GM21381 (cell line): Measurements from ENCODE around the gene ZNF585A.
"Not testable (repeated sequence)": the region's sequence is repeated elsewhere in the genome, so short reads cannot be mapped to it uniquely, and the experiment has no call there.

Experiments used
- ATAC-seq: cut with Tn5 transposase; IDR thresholded peaks from one replicate; pipeline ENCODE4 v1.9.1; 2021; ENCODE audit warnings: mild to moderate bottlenecking, moderate library complexity; ENCODE audit not compliant: unreplicated experiment

The ZNF585A gene

GRCh38 chr19:37172368-37173366, at the start of gene ZNF585A:
ZNF585A (minus strand) TSS chr19:37172695; CDS start chr19:37169910, 2,785 bp downstream.
- ATAC-seq: peak; percentile 98

DNA sequence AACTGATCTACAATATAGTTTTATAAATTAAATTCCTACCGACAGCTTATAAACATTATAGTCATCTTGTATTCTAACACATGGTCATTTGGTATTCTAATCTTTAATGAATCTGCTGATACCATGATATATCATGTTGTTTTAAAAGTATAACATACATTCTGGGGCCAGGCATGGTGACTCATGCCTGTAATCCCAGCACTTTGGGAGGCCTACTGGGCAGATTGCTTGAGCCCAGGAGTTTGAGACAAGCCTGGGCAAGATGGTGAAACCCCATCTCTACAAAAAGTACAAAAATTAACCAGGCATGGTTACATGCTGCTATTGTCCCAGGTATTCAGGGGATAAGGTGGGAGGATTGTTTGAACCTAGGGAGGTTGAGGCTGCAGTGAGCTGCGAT, 48.6 kb upstream of the ZNF585A start:
- ATAC-seq: no peak

GRCh38 chr19:37220383-37220782, 47.9 kb upstream of the ZNF585A start:
- no peak for ATAC-seq

DNA sequence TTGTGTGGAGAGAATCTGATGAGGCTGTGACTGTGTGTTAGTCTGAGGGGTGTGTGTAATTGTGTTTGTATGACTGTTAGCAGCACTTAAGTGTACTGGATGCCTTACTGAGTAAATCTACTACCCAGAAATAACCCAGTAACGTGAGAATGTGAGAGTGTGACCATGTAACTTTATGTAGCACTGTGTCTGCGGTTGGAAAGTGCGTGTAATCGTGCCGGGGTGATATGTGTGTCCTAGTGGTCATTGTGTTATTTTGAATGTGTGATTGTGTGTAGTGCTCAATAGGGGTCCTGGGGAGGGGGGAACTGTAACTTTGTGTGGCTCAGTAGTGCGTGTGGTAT, 46.1 kb upstream of the ZNF585A start:
- ATAC-seq: no peak

- ATAC-seq: peak; percentile 89
Measured at GRCh38 chr19:37217775-37218591, 45.5 kb upstream of the ZNF585A start, which contains the start of gene ZNF383. ZNF383 (plus strand) TSS chr19:37218214; CDS start chr19:37230454, 12,240 bp downstream.

GRCh38 chr19:37217480-37217774, 44.9 kb upstream of the ZNF585A start:
- ATAC-seq: no peak

- no peak for ATAC-seq
Measured at GRCh38 chr19:37197768-37198167, 25.3 kb upstream of the ZNF585A start.

GRCh38 chr19:37197115-37197514, 24.6 kb upstream of the ZNF585A start:
- not testable (repeated sequence) for ATAC-seq

DNA sequence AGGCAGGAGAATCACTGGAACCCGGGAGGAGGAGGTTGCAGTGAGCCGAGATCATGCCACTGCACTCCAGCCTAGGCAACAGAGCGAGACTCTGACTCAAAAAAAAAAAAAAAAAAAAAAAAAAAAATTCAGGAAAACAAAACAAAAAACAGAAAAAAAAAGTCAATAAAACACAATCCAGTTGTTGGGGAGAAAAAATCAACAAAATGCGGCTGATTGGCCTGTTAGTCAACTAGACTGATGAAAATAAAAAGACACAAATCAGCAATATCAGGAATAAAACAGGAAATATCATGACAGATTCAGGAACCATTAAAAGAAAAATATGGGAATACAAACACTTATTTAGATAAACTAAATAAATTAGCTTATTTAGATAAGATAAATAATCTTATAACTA, 22.8 kb upstream of the ZNF585A start:
- not testable (repeated sequence) for ATAC-seq

DNA sequence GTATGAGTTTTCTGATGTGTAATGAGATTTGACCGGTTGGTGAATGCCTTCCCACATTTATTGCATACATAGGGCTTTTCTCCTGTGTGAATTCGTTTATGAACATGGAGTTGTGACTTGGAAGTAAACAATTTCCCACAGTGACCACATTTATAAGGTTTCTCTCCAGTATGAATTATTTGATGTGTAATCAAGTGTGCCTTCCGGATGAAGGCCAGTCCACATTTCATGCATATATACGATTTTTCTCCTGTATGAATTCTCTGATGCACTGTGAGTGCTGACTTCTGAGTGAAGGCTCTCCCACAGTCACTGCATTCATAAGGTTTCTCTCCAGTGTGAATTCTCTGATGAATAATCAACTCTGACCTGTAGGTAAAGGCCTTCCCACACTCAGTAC, 13.6 kb upstream of the ZNF585A start:
- not testable (repeated sequence) for ATAC-seq

- no peak for ATAC-seq
Measured at GRCh38 chr19:37165635-37166034, 6.9 kb downstream of the ZNF585A start.

- no peak for ATAC-seq
Measured at GRCh38 chr19:37160153-37160552, 12.3 kb downstream of the ZNF585A start.

GRCh38 chr19:37148214-37148613, 24.3 kb downstream of the ZNF585A start:
- ATAC-seq: no peak

GRCh38 chr19:37136111-37136510, 36.4 kb downstream of the ZNF585A start:
- no peak for ATAC-seq

DNA sequence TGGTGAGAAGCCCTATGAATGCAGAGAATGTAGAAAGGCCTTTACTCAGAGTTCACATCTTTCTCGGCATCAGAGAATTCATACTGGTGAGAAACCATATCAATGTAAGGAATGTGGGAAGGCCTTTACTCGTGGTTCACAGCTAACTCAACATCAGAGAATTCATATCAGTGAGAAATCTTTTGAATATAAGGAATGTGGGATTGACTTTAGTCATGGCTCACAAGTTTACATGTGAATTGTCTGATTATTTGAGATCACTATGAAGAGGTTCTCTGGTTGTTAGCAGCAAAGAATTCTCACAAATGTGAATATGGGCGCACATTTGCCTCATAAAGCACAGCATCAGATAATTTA, 43.7 kb downstream of the ZNF585A start:
- no peak for ATAC-seq

GRCh38 chr19:37127999-37128820, 44.3 kb downstream of the ZNF585A start:
- ATAC-seq: no peak

- not testable (repeated sequence) for ATAC-seq
Measured at GRCh38 chr19:37122093-37122492, 50.4 kb downstream of the ZNF585A start.

DNA sequence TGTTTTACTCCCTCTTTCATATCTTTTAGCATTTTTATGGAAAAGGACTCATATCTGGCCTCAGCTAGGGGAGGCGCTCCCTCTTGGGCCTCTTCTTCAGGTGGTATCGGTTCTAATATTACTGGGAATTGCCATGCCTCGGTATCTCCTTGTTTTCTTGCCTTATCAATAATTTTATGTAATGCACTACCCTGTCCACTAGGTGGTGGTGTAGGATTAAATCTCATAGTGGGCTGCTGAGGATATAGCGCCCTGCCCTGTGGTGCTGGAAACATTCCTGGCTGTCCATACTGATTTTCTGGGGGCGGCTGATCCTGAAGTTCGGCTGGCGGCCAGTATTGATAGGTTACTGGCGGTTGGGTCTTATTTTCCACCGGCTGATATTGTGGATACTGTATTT, 58.5 kb downstream of the ZNF585A start:
- ATAC-seq: no peak

DNA sequence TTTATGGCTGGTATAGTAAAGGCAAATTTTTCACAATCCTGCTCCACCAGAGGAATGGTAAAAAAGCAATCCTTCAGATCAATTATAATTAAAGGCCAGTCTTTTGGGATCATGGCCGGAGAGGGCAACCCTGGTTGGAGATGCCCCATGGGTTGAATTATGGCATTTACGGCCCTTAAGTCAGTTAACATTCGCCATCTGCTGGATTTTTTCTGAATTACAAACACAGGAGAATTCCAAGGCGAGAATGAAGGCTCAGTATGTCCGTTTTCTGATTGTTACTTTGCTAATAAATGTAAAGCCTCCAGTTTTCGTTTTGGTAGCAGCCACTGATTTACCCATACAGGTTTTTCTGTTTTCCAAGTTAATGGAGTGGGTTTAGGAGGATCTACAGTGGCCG, 60.7 kb downstream of the ZNF585A start:
- ATAC-seq: not testable (repeated sequence)

DNA sequence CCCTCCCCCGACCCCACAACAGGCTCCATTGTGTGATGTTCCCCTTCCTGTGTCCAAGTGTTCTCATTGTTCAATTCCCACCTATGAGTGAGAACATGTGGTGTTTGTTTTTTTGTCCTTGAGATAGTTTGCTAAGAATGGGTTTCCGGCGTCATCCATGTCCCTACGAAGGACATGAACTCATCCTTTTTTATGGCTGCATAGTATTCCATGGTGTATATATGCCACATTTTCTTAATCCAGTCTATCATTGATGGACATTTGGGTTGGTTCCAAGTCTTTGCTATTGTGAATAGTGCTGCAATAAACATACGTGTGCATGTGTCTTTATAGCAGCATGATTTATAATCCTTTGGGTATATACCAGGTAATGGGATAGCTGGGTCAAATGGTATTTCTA, 68.4 kb downstream of the ZNF585A start:
- ATAC-seq: not testable (repeated sequence)

DNA sequence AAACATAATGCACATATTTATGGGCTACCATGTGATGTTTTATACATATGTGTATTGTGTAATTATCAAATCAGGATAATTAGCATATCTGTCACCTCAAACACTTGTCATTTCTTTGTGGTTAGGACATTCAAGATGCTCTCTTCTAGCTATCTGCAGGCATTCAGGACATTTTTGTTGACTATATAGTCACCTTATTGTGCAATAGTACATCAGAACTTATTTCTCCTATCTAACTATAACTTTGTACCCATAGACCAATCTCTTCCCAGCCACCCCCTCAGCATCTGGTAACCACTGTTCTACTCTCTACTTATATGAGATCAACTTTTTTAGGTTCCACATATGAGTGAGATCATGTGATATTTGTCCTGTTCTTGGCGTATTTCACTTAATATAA, 73.9 kb downstream of the ZNF585A start:
- no peak for ATAC-seq
